ENCODE data around the gene FGF3. TPM values are rescaled to one million over a fixed set of nuclear protein-coding genes. Genes with fewer than 3 reads are reported as not detected.

FGF3 gene
- polyA plus RNA-seq: not detected

DNA sequence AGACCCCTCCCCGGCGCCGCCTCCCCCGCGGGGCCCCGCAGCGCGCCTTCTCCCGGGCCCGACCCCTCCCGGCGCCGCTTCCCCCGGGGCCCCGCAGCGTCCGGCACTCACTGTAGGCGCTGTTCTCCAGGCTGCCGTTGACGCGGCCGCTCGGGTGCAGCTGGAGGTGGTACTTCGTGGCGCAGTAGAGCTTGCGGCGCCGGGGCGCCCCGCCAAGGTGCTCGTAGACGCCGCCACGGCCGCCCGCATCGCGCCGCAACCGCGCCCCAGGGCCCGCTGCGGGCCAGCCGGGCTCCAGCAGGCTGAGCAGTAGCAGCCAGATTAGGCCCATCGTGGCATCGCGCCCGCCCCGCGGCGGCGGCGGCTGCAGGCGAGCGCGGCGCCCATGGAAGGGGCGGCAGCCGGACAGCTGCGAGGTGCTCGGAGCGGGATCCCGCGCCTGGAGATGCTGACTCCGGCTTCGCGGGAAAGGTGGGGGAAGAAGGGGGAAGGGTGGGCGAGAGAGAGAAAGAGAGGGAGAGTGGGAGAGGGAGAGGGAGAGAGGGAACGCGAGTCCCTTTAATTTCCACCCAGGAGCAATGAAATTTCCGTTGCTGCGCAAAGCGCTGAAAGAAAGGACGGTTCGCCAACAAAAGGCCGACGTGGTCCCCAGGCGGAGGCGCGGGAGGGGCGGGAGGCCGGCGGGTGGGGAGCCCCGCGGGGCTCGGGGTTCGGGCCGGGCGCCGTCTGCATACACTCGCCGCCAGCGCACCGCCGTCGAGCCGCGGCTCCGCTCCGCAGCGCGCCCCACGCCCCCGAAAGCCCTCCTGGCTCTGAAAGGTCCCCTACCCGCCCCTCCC, at the start of gene FGF3:
TSS of gene FGF3 (minus strand) at position 814 of the 839 bp plus-strand sequence. CDS start at position 331, 483 bp downstream.
- 2 to 3% methylated on average over 77 to 105 of the region's 105 CpGs for WGBS, 2 donors
- H3K27ac ChIP-seq (ENCODE audit: low read depth in 2 of 2, low read length in 1 of 2): no peak within 1 kb of the TSS
- no peak within 1 kb of the TSS for H3K4me3 ChIP-seq (ENCODE audit: low read depth in 1 of 2, low read length in 2 of 2)
- H3K27me3 ChIP-seq (ENCODE audit: control insufficient read depth in 1 of 2, insufficient read depth in 2 of 2, low read length in 2 of 2): peaks cover 20 to 24% of the 10 kb centered on the region in 2 donors
- H3K36me3 ChIP-seq (ENCODE audit: control insufficient read depth in 2 of 2, insufficient read depth in 2 of 2, low read length in 1 of 2): no peaks in the 10 kb centered on the region
- peaks cover 0 to 2% of the 10 kb centered on the region in 2 donors for H3K4me1 ChIP-seq (ENCODE audit: control insufficient read depth in 2 of 2, insufficient read depth in 2 of 2, low read length in 1 of 2)
- H3K9me3 ChIP-seq (ENCODE audit: control insufficient read depth in 2 of 2, insufficient read depth in 1 of 2, low read depth in 1 of 2, low read length in 1 of 2): peaks cover 0 to 2% of the 10 kb centered on the region in 2 donors

DNA sequence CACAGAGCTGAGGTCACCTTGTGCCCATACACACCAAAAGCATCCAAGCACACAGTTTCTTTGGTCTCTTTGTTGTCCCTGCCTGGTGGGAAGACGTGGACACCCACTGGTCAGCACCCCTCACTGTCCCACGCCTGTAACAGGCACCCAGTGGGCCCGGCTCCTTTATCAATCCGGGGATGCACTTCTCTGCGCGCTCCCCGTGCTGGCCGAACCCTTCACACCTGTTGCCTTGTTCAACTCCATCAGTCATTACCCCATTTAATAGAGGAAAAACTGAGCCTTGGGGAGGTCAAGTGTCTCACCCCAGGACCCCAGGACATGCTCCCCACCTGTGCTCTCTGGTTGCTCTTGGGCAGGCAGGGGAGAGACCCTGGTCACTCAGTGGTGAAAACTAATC, 49.7 kb upstream of the FGF3 start:
- Histone ChIP-seq H3K27me3 (ENCODE audit: control insufficient read depth in 1 of 2, insufficient read depth in 2 of 2, low read length in 2 of 2) (no peaks in the 10 kb centered on the region), H3K4me1 (ENCODE audit: control insufficient read depth in 2 of 2, insufficient read depth in 2 of 2, low read length in 1 of 2) (no peaks in the 10 kb centered on the region), H3K9me3 (ENCODE audit: control insufficient read depth in 2 of 2, insufficient read depth in 1 of 2, low read depth in 1 of 2, low read length in 1 of 2) (no peaks in the 10 kb centered on the region), H3K36me3 (ENCODE audit: control insufficient read depth in 2 of 2, insufficient read depth in 2 of 2, low read length in 1 of 2) (no peaks in the 10 kb centered on the region), H3K4me3 (ENCODE audit: low read depth in 1 of 2, low read length in 2 of 2) (no peak overlapping the region), H3K27ac (ENCODE audit: low read depth in 2 of 2, low read length in 1 of 2) (no peak overlapping the region)
- WGBS, 2 donors: 84 to 87% methylated on average over 8 of the region's 8 CpGs

DNA sequence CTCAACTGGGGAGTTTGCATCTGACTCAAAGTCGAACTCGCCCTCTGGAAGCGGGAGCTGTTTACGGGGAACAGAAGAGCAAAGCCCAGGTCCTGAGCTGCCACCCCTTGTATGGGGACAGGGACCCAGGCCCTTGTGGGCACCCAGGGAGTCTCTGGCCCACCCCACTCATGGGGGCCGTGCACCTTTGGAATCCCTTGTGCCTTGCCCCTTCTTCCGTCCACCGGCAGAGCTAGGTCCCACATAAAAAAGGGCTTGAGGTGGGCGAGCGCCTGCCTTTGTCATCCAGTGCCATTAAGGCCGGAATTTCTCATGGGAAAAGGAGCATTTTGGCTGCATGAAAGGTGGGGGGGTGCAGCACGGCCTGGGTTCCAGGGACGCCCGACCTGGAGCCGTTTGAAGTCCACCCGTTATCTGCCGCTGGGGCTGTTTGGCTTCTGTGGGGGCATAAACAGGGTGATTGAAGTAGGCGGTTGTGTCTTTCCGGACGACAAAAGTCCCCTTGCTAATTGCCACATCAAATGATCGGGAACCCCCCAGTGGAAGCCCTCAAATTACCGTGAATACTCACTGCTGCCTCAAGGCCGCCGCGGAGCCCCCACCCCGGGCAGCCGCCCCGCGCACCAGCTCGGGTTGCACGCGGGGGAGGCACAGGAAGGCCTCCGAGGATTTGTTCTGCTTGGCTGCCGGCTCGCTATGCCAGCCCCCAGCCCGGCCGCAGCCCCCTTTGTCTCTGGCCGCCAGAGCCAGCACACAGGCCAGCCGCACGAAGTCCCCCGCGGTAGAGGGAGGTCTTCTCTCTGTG, 49.0 kb upstream of the FGF3 start:
- H3K4me1 ChIP-seq (ENCODE audit: control insufficient read depth in 2 of 2, insufficient read depth in 2 of 2, low read length in 1 of 2): no peaks in the 10 kb centered on the region
- no peak overlapping the region for H3K4me3 ChIP-seq (ENCODE audit: low read depth in 1 of 2, low read length in 2 of 2)
- H3K36me3 ChIP-seq (ENCODE audit: control insufficient read depth in 2 of 2, insufficient read depth in 2 of 2, low read length in 1 of 2): no peaks in the 10 kb centered on the region
- 37 to 56% methylated on average over 41 of the region's 41 CpGs for WGBS, 2 donors
- no peaks in the 10 kb centered on the region for H3K9me3 ChIP-seq (ENCODE audit: control insufficient read depth in 2 of 2, insufficient read depth in 1 of 2, low read depth in 1 of 2, low read length in 1 of 2)
- no peak overlapping the region for H3K27ac ChIP-seq (ENCODE audit: low read depth in 2 of 2, low read length in 1 of 2)
- no peaks in the 10 kb centered on the region for H3K27me3 ChIP-seq (ENCODE audit: control insufficient read depth in 1 of 2, insufficient read depth in 2 of 2, low read length in 2 of 2)

DNA sequence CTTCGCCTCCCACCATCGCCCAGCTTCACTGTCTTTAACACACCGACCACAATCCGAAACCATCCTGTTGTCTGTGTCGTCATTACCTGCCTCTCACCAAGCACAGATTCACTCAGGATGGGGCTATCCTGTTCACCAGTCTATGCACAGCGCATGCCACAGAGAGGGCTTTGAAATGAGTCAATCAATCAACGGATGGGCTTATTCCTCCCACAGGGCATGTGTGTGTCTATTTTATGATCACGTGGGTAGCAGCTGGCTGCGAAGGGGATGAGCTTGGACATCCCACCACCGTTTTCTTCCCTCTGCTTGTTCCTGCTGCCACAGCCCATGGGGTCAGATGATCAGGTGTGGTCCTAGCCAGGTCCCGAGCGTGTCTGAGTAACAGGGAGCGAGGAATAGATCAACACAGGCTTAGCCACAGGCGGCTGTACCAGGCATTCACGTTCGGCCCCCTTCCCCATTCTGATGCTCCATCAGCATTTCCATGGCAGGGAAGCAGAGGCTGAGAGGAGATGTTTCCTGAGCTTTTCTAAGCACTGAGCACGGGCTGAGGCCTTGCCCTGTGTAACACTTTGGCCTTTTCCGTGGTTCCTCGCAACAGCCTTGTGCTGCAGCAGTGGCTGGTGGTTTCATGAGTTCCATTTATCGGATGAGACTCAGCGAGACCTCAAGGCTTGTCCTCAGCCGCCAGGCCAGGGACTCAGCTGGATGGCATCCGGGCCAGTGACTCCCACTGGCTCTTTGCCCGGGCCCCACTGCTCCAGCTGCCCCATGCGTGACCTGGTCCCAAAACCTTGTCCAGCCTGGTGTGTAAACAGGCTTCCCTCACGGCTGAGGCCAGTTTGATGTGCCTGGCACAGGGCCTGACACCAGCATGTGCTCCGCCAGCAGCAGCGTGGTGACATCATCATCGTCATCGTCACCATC, 48.1 kb upstream of the FGF3 start:
- WGBS, 2 donors: 73 to 77% methylated on average over 30 of the region's 30 CpGs
- Histone ChIP-seq H3K27me3 (ENCODE audit: control insufficient read depth in 1 of 2, insufficient read depth in 2 of 2, low read length in 2 of 2) (no peaks in the 10 kb centered on the region), H3K4me1 (ENCODE audit: control insufficient read depth in 2 of 2, insufficient read depth in 2 of 2, low read length in 1 of 2) (no peaks in the 10 kb centered on the region), H3K9me3 (ENCODE audit: control insufficient read depth in 2 of 2, insufficient read depth in 1 of 2, low read depth in 1 of 2, low read length in 1 of 2) (no peaks in the 10 kb centered on the region), H3K36me3 (ENCODE audit: control insufficient read depth in 2 of 2, insufficient read depth in 2 of 2, low read length in 1 of 2) (no peaks in the 10 kb centered on the region), H3K27ac (ENCODE audit: low read depth in 2 of 2, low read length in 1 of 2) (no peak overlapping the region), H3K4me3 (ENCODE audit: low read depth in 1 of 2, low read length in 2 of 2) (no peak overlapping the region)

DNA sequence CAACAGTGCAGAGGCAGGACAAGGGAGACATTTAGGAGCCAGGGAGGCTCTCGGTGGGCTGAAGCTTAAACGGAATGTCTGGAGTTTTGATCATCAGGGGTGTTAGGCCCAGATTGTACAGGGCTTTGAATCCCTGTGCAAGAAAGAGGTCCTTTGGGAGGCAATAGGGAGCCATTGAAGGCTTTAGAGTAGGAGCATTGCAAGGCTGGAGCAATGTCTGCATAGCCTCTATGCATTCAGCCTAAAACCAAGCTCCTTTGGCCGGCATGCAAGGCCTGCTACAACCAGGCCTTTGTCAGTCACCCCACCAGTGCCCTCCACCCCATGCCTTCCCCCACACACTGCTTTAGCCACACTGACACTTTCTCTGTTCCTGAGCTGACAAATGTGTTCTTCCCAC, 47.4 kb upstream of the FGF3 start:
- Histone ChIP-seq H3K36me3 (ENCODE audit: control insufficient read depth in 2 of 2, insufficient read depth in 2 of 2, low read length in 1 of 2) (no peaks in the 10 kb centered on the region), H3K4me1 (ENCODE audit: control insufficient read depth in 2 of 2, insufficient read depth in 2 of 2, low read length in 1 of 2) (no peaks in the 10 kb centered on the region), H3K27ac (ENCODE audit: low read depth in 2 of 2, low read length in 1 of 2) (no peak overlapping the region), H3K4me3 (ENCODE audit: low read depth in 1 of 2, low read length in 2 of 2) (no peak overlapping the region), H3K9me3 (ENCODE audit: control insufficient read depth in 2 of 2, insufficient read depth in 1 of 2, low read depth in 1 of 2, low read length in 1 of 2) (no peaks in the 10 kb centered on the region), H3K27me3 (ENCODE audit: control insufficient read depth in 1 of 2, insufficient read depth in 2 of 2, low read length in 2 of 2) (no peaks in the 10 kb centered on the region)
- WGBS, 2 donors: 78 to 87% methylated on average over 3 of the region's 3 CpGs

DNA sequence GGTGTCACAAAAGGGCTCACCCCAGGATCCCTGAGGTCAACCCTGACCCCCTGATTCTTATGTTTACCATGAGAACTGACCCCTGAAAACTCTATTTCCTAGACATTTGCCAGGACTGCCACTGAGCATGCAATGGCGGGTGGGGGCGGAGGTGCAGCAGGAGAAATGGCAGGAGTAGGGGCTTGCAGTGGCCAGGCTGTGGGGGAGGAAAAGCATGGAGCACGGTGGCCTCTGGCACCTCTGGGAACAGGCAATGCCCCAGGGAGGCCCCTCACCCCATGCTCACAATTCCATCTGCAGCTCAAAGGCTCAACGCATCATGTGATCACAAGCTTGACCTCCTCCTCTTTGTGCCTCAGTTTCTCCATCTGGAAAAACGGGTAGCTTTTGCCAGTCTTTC, 46.5 kb upstream of the FGF3 start:
- Histone ChIP-seq H3K36me3 (ENCODE audit: control insufficient read depth in 2 of 2, insufficient read depth in 2 of 2, low read length in 1 of 2) (no peaks in the 10 kb centered on the region), H3K9me3 (ENCODE audit: control insufficient read depth in 2 of 2, insufficient read depth in 1 of 2, low read depth in 1 of 2, low read length in 1 of 2) (no peaks in the 10 kb centered on the region), H3K27me3 (ENCODE audit: control insufficient read depth in 1 of 2, insufficient read depth in 2 of 2, low read length in 2 of 2) (no peaks in the 10 kb centered on the region), H3K27ac (ENCODE audit: low read depth in 2 of 2, low read length in 1 of 2) (no peak overlapping the region), H3K4me3 (ENCODE audit: low read depth in 1 of 2, low read length in 2 of 2) (no peak overlapping the region), H3K4me1 (ENCODE audit: control insufficient read depth in 2 of 2, insufficient read depth in 2 of 2, low read length in 1 of 2) (no peaks in the 10 kb centered on the region)
- WGBS, 2 donors: 76% methylated on average over 5 of the region's 5 CpGs

DNA sequence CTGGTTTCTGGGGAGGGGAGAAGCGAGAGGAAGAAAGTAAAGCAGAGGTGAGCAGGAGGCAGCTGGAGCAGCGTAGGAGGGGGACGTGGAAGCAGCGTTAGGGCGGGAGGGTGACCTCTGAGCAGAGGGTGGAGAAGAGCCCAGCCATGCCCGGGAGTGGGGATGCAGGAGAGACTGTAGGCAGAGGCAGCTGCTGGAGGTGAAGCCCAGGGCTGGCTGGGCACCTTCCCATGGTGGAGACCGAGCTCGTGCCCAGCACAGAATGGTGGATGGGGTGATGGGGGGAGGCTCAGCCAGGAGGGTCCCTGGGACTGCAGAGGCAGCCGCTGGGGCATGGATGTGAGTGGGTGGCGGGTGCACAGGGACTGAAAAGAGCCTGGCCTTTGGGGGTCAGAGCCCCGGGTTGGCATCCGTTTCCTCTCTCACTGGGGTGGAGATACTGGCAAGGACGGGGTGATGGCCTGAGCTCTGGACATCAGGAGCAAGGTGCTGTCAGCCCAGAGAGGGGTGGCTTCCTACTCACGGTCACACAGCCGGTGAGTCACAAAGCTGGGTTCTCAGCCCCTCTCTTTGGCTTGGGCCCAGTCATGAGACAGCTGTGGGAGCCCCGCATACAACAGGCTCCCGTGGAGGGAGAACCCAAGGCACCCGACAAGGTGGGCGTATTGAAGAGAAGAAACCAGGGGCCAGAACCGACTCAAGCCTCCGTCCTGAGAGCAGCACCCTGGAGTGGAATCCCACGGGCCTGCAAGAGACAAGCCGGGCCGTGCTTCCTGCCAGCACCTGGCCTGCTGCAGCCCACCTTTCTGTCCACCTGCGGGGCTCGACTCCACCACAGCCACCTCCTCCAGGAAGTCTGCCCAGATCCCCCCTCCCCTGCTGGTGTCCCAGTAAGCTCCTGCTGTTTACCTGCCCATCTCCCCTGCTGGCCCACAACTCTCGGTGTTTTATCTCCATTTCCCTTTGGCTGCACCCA, 45.8 kb upstream of the FGF3 start:
- Histone ChIP-seq H3K27ac (ENCODE audit: low read depth in 2 of 2, low read length in 1 of 2) (no peak overlapping the region), H3K4me1 (ENCODE audit: control insufficient read depth in 2 of 2, insufficient read depth in 2 of 2, low read length in 1 of 2) (no peaks in the 10 kb centered on the region), H3K9me3 (ENCODE audit: control insufficient read depth in 2 of 2, insufficient read depth in 1 of 2, low read depth in 1 of 2, low read length in 1 of 2) (no peaks in the 10 kb centered on the region), H3K27me3 (ENCODE audit: control insufficient read depth in 1 of 2, insufficient read depth in 2 of 2, low read length in 2 of 2) (no peaks in the 10 kb centered on the region), H3K4me3 (ENCODE audit: low read depth in 1 of 2, low read length in 2 of 2) (no peak overlapping the region), H3K36me3 (ENCODE audit: control insufficient read depth in 2 of 2, insufficient read depth in 2 of 2, low read length in 1 of 2) (no peaks in the 10 kb centered on the region)
- whole genome bisulfite sequencing, 2 donors: 73 to 77% methylated on average over 25 to 27 of the region's 27 CpGs

DNA sequence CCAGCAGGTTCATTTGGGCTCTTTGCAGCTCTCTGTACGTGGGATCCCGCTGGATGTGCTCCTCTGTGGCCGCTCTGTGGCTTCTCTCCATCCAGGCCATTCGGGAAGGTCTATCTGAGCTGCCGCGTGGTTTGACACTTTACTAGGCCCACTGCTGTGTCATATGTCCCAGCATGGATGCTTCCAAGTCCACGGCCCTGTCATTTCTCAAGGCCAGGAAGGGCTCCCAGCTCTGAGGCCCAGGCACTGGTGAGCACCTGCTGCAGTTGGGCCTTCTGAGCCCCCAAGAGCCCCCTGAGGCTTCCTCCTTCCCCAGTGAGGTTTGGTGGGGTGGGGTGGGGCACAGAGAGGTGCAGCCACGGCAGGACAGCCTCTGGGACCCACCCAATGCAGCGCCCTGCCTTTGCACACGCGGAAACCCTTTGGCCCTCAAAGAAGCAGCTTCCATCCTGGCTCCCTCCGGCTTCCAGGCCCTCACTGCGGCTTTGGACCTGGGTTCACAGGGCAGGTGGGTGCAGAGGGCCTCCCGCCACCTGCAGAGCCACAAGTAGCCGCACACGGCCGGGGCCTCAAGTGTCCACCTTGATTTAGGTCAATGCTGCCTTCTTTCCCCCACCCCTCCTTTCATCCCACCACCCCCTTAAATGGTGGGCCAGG, 44.5 kb upstream of the FGF3 start:
- Histone ChIP-seq H3K27me3 (ENCODE audit: control insufficient read depth in 1 of 2, insufficient read depth in 2 of 2, low read length in 2 of 2) (no peaks in the 10 kb centered on the region), H3K9me3 (ENCODE audit: control insufficient read depth in 2 of 2, insufficient read depth in 1 of 2, low read depth in 1 of 2, low read length in 1 of 2) (no peaks in the 10 kb centered on the region), H3K36me3 (ENCODE audit: control insufficient read depth in 2 of 2, insufficient read depth in 2 of 2, low read length in 1 of 2) (no peaks in the 10 kb centered on the region), H3K4me3 (ENCODE audit: low read depth in 1 of 2, low read length in 2 of 2) (no peak overlapping the region), H3K27ac (ENCODE audit: low read depth in 2 of 2, low read length in 1 of 2) (no peak overlapping the region), H3K4me1 (ENCODE audit: control insufficient read depth in 2 of 2, insufficient read depth in 2 of 2, low read length in 1 of 2) (no peaks in the 10 kb centered on the region)
- WGBS, 2 donors: 86 to 89% methylated on average over 17 of the region's 17 CpGs
